Keratinocyte (primary cell): ENCODE data around the gene DPM1.

Source experiments
- CTCF ChIP-seq, 3 experiments: IDR thresholded peaks in 1 of 3; conservative IDR thresholded peaks in 1 of 3; optimal IDR thresholded peaks in 1 of 3; 2 replicates in 2 of 3; 3 replicates in 1 of 3; pipeline versions ENCODE3 to v1.5.1; 2011; ENCODE audit warnings: low read length in 3 of 3, mild to moderate bottlenecking in 3 of 3, moderate library complexity in 2 of 3, control low read depth in 1 of 3, inconsistent platforms in 1 of 3; ENCODE audit not compliant: insufficient read depth in 2 of 3; ENCODE audit errors: extremely low read depth in 1 of 3
- EZH2 ChIP-seq: IDR thresholded peaks from one replicate; pipeline ENCODE4 v1.6.1; 2012; ENCODE audit warnings: inconsistent platforms, mild to moderate bottlenecking, low read length, moderate library complexity

GRCh38 chr20:50911716-50912115 is 46.6 kb downstream of the DPM1 start:
- TF ChIP-seq CTCF (optimal IDR thresholded peaks at IDR 0.05 in 1 of 3, IDR thresholded peaks at IDR 0.05 in 1 of 3, conservative IDR thresholded peaks at IDR 0.05 in 1 of 3; ENCODE audit: extremely low read depth in 1 of 3, insufficient read depth in 2 of 3, low read length in 3 of 3) (no peak), EZH2 (no peak)
